ENCODE results near the gene OR13A1.
"Not testable (repeated sequence)": the region's sequence is repeated elsewhere in the genome, so short reads cannot be mapped to it uniquely, and the experiment has no call there.

OR13A1 gene

DNA sequence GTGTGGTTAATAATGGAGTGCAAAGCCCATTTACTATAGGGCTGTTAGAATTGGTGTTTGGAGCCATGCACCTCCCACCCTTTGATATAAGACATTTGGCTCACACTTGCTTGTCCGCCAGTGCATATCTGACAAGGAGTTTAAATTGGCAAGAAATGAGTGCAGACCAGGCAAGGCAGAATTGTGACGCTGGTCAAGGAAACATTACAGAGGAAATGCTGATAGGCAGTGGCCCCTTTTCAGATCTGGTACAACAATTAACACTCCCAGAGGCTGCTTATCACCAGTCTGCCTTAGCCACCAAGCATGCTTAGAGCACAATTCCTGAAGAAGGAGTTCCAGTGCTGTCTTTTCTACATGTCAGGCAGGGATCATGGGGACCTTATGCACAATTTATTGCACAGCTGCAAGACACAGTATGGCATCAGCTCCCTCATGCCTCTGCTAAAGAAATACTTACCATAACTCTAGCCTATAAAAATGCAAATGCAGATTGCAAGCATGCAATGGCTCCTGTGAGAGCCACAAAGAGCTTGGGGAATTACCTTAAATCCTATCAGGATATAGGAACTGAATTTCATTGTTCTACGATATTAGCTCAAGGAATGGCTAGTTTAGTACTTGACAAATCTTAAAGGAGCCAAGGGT is 35.2 kb downstream of the OR13A1 start:
- no peak for DNase-seq

DNA sequence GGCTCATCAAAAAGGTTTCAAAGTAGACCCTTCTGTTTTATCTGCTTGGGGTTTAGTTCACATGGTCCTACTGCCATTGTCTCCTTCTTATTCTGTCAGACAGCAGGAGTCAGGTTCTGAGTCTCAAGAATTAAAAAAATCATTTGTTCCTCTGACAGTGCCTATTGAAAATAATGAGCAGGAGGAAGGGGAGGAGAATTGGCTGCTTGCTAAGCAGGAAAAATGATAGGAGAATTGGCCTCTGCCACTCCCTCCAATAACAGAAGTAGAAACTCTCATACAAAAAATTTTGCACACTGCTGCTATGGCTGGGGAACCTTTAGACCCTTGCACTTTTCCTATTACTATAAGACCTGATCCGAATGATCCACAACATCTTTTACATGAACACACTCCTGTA is 35.7 kb downstream of the OR13A1 start:
- no peak for DNase-seq

DNA sequence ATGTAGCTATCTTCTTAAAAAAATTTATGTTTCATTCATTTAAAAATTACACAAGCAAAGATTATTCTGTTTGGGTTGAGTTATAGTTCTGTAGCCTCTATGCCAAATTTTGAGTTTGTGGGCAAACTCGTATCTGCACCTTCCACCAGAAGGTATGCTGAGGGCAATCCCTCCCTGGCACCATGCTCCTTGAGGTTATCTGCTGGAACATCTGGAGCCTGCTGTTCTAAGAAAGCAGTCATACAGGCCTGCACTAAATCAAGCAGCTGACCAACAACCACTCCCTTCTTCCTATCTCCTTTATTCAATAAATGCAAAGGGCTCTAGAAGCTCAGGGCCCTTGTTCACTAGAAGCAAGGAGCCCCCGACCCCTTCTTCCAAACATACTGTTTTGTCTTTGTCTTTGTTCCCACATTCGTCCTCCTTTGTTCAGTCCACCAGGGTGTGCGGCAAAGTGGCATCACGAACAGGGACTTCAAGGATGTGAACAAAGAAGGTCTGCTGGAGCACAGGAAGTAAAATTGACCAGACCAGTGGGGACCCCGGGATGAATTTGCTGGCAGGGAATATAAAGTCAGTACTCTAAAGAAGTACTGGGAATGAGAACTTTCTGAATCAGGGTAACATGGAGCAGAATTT is 36.4 kb downstream of the OR13A1 start:
- no peak for DNase-seq

DNA sequence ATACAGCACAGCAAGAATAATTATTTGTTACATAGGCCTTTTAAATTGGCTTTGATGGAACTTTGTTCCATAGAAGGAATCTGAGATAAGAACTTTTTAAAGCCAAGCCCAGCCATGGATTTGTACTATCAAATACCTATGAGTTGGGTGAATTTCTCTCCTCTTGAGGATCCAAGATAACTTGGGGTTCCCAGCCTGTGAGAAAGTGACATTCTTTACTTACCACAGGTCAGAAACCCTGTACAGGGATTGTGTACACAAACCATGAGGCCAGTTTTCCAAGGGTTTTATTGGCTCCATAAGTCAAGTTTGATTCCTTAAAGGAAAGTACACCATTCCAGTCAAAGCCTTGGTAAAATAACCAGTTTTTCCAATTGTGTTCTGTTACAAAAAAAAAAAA is 39.3 kb downstream of the OR13A1 start:
- not testable (repeated sequence) for DNase-seq

DNA sequence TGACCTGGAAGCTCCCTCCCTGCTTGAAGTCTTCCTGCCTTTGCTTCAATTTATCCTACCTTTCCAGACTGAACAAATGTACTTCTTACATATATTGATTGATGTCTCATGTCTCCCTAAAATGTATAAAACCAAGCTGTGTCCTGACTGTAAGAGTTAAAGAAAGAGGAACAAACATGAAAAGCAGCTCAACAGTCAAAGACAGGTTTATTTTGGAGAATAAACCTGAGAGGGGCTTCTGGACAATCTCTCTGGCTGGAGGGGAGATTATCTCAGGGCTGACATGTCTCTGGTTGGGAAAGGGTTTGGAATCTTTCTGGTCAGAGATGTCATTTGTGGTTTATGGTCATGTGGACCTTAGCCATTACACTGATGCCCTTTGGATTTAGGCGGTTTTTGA is 41.0 kb downstream of the OR13A1 start:
- no peak for DNase-seq

DNA sequence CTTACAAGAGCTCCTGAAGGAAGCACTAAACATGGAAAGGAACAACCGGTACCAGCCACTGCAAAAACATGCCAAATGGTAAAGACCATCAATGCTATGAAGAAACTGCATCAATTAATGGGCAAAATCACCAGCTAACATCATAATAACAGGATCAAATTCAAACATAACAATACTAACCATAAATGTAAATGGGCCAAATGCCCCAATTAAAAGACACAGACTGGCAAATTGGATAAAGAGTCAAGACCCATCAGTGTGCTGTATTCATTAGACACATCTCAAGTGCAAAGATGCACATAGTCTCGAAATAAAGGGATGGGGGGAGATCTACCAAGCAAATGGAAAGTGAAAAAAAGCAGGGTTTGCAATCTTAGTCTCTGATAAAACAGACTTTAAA is 47.6 kb downstream of the OR13A1 start:
- not testable (repeated sequence) for DNase-seq

DNA sequence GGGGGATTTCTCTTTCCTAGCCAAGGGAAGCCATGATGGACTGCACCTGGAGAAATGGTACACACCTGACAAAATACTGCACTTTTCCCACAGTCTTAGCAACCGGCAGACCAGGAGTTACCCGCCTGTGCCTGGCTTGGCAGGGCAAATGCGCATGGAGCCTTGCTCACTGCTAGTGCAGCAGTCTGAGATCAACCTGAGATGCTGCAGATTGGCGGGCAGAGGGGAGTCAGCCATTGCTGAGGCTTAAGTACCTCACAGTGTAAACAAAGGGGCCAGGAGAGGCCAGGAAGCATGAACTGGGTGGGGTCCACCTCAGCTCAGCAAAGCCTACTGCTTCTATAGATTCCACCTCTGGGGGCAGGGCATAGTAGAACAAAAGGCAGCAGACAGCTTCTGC is 49.4 kb downstream of the OR13A1 start:
- no peak for DNase-seq

DNA sequence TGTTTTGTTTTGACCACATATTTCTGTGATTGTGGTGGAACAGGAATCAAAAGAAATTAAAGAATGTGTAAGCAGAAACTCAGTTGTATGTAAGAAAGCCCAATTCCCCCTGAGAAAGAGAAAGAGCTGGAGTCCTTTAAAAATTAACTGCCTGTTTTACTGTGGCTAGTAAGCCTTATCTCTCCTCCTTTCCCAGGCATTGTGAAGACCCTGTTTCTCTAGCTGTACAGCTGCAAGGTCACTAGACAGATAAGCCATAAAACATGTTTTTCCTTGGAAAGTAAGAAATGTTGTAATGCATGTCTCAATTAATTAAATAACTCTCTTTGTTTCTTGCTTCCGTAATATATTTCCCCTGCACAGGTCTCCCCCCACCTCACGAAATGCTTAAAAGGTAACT is 53.5 kb downstream of the OR13A1 start:
- no peak for DNase-seq

DNA sequence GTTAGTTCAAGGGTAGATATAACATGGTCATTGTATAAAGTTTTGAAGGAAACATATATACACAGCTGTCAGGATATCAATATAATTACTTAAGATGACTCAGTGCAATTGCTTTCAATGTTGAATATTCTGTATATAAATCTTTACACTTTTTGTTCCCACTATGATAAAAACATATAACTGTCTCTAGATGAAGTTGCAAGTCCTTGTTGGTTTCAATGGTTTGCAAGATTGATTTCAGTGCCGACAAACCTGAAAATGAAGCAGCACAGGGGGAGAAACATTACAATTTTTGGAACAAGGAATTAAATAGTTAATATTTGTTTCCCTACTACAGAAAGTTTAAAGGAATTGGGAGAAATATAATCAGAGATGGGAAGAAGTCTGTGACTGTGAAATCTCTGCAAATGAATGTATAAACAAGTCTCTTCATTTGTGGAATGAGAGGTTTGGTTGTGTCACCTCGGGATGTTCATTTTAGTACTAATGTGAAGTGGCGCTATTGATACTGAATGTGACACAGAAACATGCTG is 54.1 kb downstream of the OR13A1 start:
- DNase-seq: no peak

DNA sequence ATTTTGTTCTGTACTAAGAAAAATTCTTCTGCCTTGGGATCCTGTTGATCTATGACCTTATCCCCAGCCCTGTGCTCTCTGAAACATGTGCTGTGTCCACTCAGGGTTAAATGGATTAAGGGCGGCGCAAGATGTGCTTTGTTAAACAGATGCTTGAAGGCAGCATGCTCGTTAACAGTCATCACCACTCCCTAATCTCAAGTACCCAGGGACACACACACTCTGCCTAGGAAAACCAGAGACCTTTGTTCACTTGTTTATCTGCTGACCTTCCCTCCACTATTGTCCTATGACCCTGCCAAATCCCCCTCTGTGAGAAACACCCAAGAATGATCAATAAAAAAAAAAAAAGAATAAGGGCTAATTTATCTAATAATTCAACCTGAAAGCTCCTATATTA is 54.8 kb downstream of the OR13A1 start:
- not testable (repeated sequence) for DNase-seq

DNA sequence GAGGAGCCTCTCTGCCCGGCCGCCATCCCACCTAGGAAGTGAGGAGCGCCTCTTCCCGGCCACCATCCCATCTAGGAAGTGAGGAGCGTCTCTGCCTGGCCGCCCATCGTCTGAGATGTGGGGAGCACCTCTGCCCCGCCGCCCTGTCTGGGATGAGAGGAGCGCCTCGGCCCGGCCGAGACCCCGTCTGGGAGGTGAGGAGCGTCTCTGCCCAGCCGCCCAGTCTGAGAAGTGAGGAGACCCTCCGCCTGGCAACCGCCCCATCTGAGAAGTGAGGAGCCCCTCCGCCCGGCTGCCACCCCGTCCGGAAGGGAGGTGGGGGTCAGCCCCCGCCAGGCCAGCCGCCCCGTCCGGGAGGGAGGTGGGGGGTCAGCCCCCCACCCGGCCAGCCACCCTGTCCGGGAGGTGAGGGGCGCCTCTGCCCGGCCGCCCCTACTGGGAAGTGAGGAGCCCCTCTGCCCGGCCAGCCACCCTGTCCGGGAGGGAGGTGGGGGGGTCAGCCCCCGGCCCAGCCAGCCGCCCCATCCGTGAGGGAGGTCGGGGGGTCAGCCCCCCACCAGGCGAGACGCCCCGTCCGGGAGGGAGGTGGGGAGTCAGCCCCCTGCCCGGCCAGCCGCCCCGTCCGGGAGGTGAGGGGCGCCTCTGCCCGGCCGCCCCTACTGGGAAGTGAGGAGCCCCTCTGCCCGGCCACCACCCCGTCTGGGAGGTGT is 55.5 kb downstream of the OR13A1 start:
- DNase-seq: not testable (repeated sequence)

DNA sequence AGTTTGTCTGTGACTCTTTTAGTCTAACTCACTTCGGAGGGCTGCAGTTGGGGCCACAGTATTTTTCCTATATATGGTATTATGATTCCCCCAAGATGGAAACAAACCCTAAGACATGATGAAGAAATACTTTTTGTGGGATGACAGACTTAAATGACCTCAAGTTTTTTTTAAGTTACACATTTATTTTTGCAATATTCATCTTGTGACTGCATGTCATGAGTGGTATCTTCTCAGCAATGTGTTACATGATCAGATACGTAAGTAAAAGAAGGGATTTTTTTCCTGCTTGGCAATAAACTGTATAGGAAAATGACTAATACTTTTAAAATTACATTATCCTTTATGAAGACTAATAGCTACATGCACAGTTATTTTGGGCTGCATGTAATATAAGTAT is 57.8 kb downstream of the OR13A1 start:
- no peak for DNase-seq

DNA sequence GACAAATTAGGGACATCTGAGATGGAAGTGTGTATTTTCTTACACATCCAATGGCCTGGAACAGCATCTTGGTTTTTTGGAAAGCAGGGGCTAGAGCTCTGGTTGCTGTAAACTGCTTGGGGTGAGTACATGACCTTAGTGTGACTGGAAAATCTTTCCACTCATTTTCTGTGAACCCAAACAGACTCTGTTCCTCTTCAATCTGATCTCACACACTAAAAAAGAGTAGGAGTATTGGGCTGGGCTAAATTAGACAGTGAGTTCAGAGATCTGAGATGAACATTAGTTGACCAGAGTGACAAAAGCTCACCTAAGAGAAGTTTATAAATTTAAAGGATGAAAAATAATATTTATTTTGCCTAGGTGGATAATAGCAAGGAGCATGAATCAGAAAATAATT is 59.2 kb downstream of the OR13A1 start:
- DNase-seq: no peak

DNA sequence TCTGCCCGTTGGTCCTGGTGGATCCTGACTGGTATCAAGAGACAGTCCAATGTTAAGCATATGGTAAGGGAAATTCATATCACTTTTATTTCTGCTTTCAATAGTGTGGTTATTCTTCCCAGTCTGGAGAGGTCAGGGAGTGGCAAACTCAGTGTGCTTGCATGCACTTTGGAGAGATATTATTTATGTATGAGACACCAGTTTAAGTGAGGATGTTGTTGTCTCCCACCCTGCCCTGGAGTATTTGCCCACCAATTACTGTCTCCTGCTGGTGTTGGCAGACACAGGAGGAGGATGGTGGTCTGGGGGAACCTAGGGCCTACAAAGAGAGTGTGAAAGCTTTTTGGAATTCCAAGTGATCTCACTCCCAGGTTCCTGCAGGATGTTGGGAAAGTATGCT is 59.7 kb downstream of the OR13A1 start:
- DNase-seq: no peak

DNA sequence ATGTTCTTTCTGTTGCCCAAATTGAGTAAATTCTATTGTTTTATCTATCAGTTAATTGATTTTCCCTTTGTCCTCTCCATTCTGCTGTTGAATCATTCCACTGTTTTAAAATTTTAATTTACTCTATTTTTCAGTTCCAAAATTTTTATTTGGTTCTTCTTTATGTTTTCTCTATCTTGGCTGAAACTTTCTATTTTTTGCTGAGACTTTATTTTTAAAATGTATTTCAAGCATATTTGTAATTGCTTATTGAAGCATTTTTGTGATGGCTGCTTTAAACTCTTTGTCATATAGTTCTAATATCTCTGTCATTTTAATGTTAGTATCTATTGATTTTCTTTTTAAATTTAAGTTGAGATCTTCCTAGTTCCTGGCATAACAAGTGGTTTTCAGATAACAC is 60.5 kb downstream of the OR13A1 start:
- no peak for DNase-seq

DNA sequence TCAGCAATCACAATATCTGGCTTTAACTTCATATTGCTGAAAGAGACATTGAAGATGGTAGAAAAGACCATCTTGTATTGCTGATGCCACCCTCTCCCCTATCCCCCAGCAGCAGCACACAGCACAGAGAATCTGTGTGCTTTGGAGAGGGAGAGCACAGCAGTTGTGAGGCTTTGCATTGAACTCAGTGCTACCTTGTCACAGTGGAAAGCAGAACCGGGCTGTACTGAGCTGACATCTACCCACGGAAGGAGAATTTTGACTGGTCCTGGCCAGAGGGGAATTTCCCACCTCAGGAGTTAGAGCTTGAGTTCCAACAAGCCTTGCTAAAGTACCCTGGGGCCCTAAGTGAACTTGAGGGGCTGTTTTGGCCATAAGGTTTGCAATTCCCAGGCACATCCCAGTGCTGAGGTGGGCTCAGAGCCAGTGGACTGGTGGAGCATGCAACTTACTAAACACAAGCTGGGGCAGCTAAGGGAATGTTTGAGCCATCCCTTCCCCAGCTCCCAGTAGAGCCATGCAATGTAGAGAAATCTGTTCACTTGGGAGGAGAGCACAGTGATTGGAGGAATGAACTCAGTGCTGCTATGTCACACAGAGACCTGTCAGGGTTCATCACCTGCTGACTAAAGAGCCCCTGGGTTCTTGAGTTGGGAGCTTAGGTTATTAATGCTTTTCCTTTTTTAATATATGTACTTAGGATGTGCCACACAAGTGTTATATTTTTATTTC is 62.1 kb downstream of the OR13A1 start:
- DNase-seq: no peak

Measured in CD4-positive, alpha-beta T cell treated with Interleukin-1 beta for 1 hour (primary cell).